Mesendoderm (in vitro differentiated cells): Measurements from ENCODE around the gene FUBP1.
A peak's percentile ranks its signal among the peaks of the same experiment; 100 is the strongest.
"Not testable (repeated sequence)": the region's sequence is repeated elsewhere in the genome, so short reads cannot be mapped to it uniquely, and the experiment has no call there.

ENCODE experiments used
- DNase-seq: peaks from one replicate; pipeline ENCODE4 v3.0.0; 2013
- H2AK5ac ChIP-seq: 2 replicates; pipeline ENCODE4 v1.6.1; 2013; ENCODE audit warnings: low read length, inconsistent platforms
- H2BK120ac ChIP-seq: 2 replicates; pipeline ENCODE4 v1.6.1; 2013; ENCODE audit warnings: low read depth, mild to moderate bottlenecking, low read length, moderate library complexity, mixed read lengths
- H2BK15ac ChIP-seq: replicated peaks from 2 replicates; pipeline ENCODE4 v1.6.1; 2013; ENCODE audit warnings: low read depth, mild to moderate bottlenecking, moderate library complexity
- H2BK5ac ChIP-seq: 2 replicates; pipeline ENCODE4 v1.6.1; 2013; ENCODE audit warnings: low read length, inconsistent platforms
- H3K18ac ChIP-seq: 2 replicates; pipeline ENCODE4 v1.6.1; 2013; ENCODE audit warnings: mild to moderate bottlenecking, low read length, mixed read lengths
- H3K23ac ChIP-seq: one replicate; pipeline ENCODE4 v1.6.1; 2013; ENCODE audit warnings: low read length
- H3K27ac ChIP-seq: 2 replicates; pipeline ENCODE4 v1.5.1; 2013; ENCODE audit warnings: low read depth, mild to moderate bottlenecking, inconsistent platforms, low read length, moderate library complexity
- H3K27me3 ChIP-seq: 2 replicates; pipeline ENCODE4 v1.6.1; 2013; ENCODE audit warnings: low read length, control low read depth, mild to moderate bottlenecking, inconsistent platforms; ENCODE audit not compliant: insufficient read depth, poor library complexity
- H3K36me3 ChIP-seq: 2 replicates; pipeline ENCODE4 v1.6.1; 2013; ENCODE audit warnings: low read length, inconsistent platforms; ENCODE audit not compliant: control insufficient read depth, insufficient read depth
- H3K4ac ChIP-seq: one replicate; pipeline ENCODE4 v1.6.1; 2013; ENCODE audit warnings: low read depth, mild to moderate bottlenecking, low read length, moderate library complexity
- H3K4me1 ChIP-seq: 2 replicates; pipeline ENCODE4 v1.6.1; 2013; ENCODE audit warnings: low read depth, low read length, inconsistent platforms; ENCODE audit not compliant: control insufficient read depth
- H3K4me2 ChIP-seq: 2 replicates; pipeline ENCODE4 v1.6.1; 2013; ENCODE audit warnings: low read length
- H3K4me3 ChIP-seq: 2 replicates; pipeline ENCODE4 v1.5.1; 2013; ENCODE audit warnings: mild to moderate bottlenecking, low read length
- H3K56ac ChIP-seq: one replicate; pipeline ENCODE4 v1.6.1; 2013; ENCODE audit warnings: low read length
- H3K79me1 ChIP-seq: 2 replicates; pipeline ENCODE4 v1.6.1; 2013; ENCODE audit warnings: low read length, inconsistent platforms
- H3K79me2 ChIP-seq: 2 replicates; pipeline ENCODE4 v1.6.1; 2013; ENCODE audit warnings: mild to moderate bottlenecking, low read length; ENCODE audit not compliant: control insufficient read depth, insufficient read depth
- H3K9ac ChIP-seq: 2 replicates; pipeline ENCODE4 v1.6.1; 2013; ENCODE audit warnings: low read length, inconsistent platforms
- H4K5ac ChIP-seq: one replicate; pipeline ENCODE4 v1.6.1; 2013; ENCODE audit warnings: low read length
- H4K8ac ChIP-seq: one replicate; pipeline ENCODE4 v1.6.1; 2013; ENCODE audit warnings: low read depth, mild to moderate bottlenecking, control low read depth, low read length, moderate library complexity
- WGBS: extraction: QIAGEN DNeasy Blood & Tissue Kit; methylation state at CpG from one replicate; pipeline ENCODE4 v1.1.7; 2013; ENCODE audit warnings: low lambda C conversion rate, missing lambda C conversion rate; ENCODE audit not compliant: insufficient coverage; ENCODE audit errors: extremely low coverage; 5-methylcytosine and 5-hydroxymethylcytosine counted together

FUBP1 gene

GRCh38 chr1:77984629-77985028 is 5.8 kb upstream of the FUBP1 start:
- Histone ChIP-seq H4K8ac (no peak overlapping the region), H3K56ac (no peak overlapping the region), H3K79me2 (peaks cover 33% of the 10 kb centered on the region), H3K27ac (no peak overlapping the region), H2BK5ac (no peak overlapping the region), H3K23ac (no peak overlapping the region), H3K79me1 (peaks cover 8% of the 10 kb centered on the region), H2AK5ac (no peak overlapping the region), H2BK120ac (no peak overlapping the region), H3K4me2 (no peak overlapping the region), H2BK15ac (no peak overlapping the region), H4K5ac (no peak overlapping the region), H3K27me3 (no peaks in the 10 kb centered on the region), H3K9ac (no peak overlapping the region), H3K18ac (no peak overlapping the region), H3K4me3 (no peak overlapping the region), H3K4ac (no peak overlapping the region), H3K36me3 (no peaks in the 10 kb centered on the region), H3K4me1 (no peaks in the 10 kb centered on the region)
- no CpG with 5 or more reads among the region's 4 CpGs for WGBS
- no peak for DNase-seq

GRCh38 chr1:77983997-77984355 is 5.1 kb upstream of the FUBP1 start:
- H2BK5ac ChIP-seq = no peak overlapping the region
- H3K4me1 ChIP-seq = no peaks in the 10 kb centered on the region
- no peaks in the 10 kb centered on the region for H3K27me3 ChIP-seq
- peaks cover 34% of the 10 kb centered on the region for H3K79me2 ChIP-seq
- no peak for DNase-seq
- no peak overlapping the region for H4K8ac ChIP-seq
- H2BK120ac ChIP-seq = no peak overlapping the region
- H3K4me3 ChIP-seq = no peak overlapping the region
- no peak overlapping the region for H3K18ac ChIP-seq
- H3K56ac ChIP-seq = no peak overlapping the region
- H3K23ac ChIP-seq = no peak overlapping the region
- H3K36me3 ChIP-seq = no peaks in the 10 kb centered on the region
- no peak overlapping the region for H2AK5ac ChIP-seq
- H2BK15ac ChIP-seq = no peak overlapping the region
- no peak overlapping the region for H4K5ac ChIP-seq
- H3K9ac ChIP-seq = no peak overlapping the region
- no peak overlapping the region for H3K4ac ChIP-seq
- no peak overlapping the region for H3K4me2 ChIP-seq
- peaks cover 6% of the 10 kb centered on the region for H3K79me1 ChIP-seq
- no peak overlapping the region for H3K27ac ChIP-seq

GRCh38 chr1:77983352-77983996 is 4.6 kb upstream of the FUBP1 start:
- H2AK5ac ChIP-seq, H3K4me2 ChIP-seq, DNase-seq, H3K23ac ChIP-seq, H3K27ac ChIP-seq, H4K8ac ChIP-seq, H4K5ac ChIP-seq, H3K27me3 ChIP-seq, H3K79me1 ChIP-seq, H3K9ac ChIP-seq, H3K56ac ChIP-seq, H3K36me3 ChIP-seq, H2BK5ac ChIP-seq, H2BK120ac ChIP-seq, H3K4me3 ChIP-seq, H2BK15ac ChIP-seq, H3K4me1 ChIP-seq, H3K4ac ChIP-seq, H3K18ac ChIP-seq: not testable (repeated sequence)
- H3K79me2 ChIP-seq = peaks cover 38% of the 10 kb centered on the region
- no CpG with 5 or more reads among the region's 8 CpGs for WGBS

- Histone ChIP-seq H3K9ac (peak overlapping the region; percentile 99), H2BK15ac (no peak overlapping the region), H2BK120ac (peak overlapping the region; percentile 29), H3K79me2 (peaks cover 73% of the 10 kb centered on the region), H3K23ac (peak overlapping the region; percentile 96), H2BK5ac (peak overlapping the region; percentile 88), H3K27ac (peak overlapping the region; percentile 80), H3K4me2 (peak overlapping the region; percentile 2), H3K56ac (peak overlapping the region; percentile 100), H3K79me1 (no peaks in the 10 kb centered on the region), H3K4me1 (no peaks in the 10 kb centered on the region), H4K5ac (peak overlapping the region; percentile 71), H4K8ac (peak overlapping the region; percentile 43), H3K36me3 (no peaks in the 10 kb centered on the region), H3K27me3 (no peaks in the 10 kb centered on the region), H3K4me3 (peak overlapping the region; percentile 96), H3K4ac (peak overlapping the region; percentile 100), H3K18ac (peak overlapping the region; percentile 46), H2AK5ac (peak overlapping the region; percentile 8)
- no CpG with 5 or more reads among the region's 34 CpGs for WGBS
- peak; percentile 95 for DNase-seq
Measured at GRCh38 chr1:77978293-77978968, 441 bp downstream of the FUBP1 start.

GRCh38 chr1:77977989-77978292 is 931 bp downstream of the FUBP1 start:
- Histone ChIP-seq H3K18ac (peak overlapping the region; percentile 31), H2AK5ac (no peak overlapping the region), H4K5ac (no peak overlapping the region), H3K4me2 (peak overlapping the region; percentile 23), H3K4me3 (peak overlapping the region; percentile 96), H2BK15ac (no peak overlapping the region), H2BK120ac (no peak overlapping the region), H3K56ac (peak overlapping the region; percentile 100), H3K9ac (peak overlapping the region; percentile 99), H3K79me1 (no peaks in the 10 kb centered on the region), H3K36me3 (no peaks in the 10 kb centered on the region), H3K27ac (no peak overlapping the region), H2BK5ac (no peak overlapping the region), H3K27me3 (no peaks in the 10 kb centered on the region), H4K8ac (no peak overlapping the region), H3K79me2 (peaks cover 76% of the 10 kb centered on the region), H3K23ac (no peak overlapping the region), H3K4ac (peak overlapping the region; percentile 100), H3K4me1 (no peaks in the 10 kb centered on the region)
- WGBS = no CpG with 5 or more reads among the region's 5 CpGs
- DNase-seq = no peak
